Measurements from ENCODE around the gene RHBDD2. TPM values are rescaled to one million over a fixed set of nuclear protein-coding genes. Genes with fewer than 3 reads are reported as not detected.
"Not testable (repeated sequence)": the region's sequence is repeated elsewhere in the genome, so short reads cannot be mapped to it uniquely, and the experiment has no call there.

Gene RHBDD2
- total and polyA plus RNA-seq, 4 donors: 13.6 to 65.0 (median 37.3) TPM

DNA sequence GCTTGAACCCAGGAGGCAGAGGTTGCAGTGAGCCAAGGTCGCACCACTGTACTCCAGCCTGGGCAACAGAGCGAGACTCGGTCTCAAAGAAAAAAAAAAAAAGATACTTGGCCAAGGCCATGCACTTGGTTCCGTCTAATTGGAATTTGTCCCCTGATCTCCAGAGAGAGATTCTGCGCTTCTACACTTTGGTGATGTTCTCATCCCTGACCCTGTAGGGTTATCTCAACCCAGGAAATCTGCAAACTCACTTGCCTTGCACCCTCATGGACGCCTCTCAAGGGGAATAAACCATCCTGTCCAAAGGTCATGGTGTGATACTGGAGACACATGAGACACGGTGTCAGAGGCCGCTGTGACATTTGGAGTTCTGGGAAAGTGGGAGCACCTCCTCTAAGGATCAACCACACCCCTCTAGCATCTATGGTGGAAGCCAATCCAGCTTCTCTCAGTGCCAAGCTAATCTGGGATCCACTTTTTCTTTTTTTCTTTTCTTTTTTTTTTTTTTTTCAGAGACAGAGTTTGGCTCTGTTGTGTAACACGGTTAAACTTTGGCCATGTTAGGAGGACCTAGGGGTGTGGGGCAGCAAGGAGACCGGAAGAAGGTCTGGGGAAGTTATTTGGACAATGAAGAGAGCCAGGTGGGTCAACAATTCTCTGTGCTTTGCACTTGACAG lies 28.3 kb downstream of the RHBDD2 start:
- TF ChIP-seq JUND (IDR thresholded peaks at IDR 0.05) (peak; percentile 73 to 91), YY1 (IDR thresholded peaks at IDR 0.05) (peak; percentile 83), ZBTB33 (IDR thresholded peaks at IDR 0.05) (peak; percentile 86), HNF4A (conservative IDR thresholded peaks at IDR 0.05) (peak; percentile 94), ATF3 (IDR thresholded peaks at IDR 0.05) (no peak), REST (IDR thresholded peaks at IDR 0.05) (peak; percentile 60), HNF4G (IDR thresholded peaks at IDR 0.05) (peak; percentile 69), GABPA (IDR thresholded peaks at IDR 0.05 in 1 of 2, conservative IDR thresholded peaks at IDR 0.05 in 1 of 2) (peak; percentile 48 to 73), TAF1 (conservative IDR thresholded peaks at IDR 0.05) (no peak), SP1 (IDR thresholded peaks at IDR 0.05) (peak; percentile 96), FOXA1 (IDR thresholded peaks at IDR 0.05) (no peak), NR2F2 (IDR thresholded peaks at IDR 0.05) (peak; percentile 76), RAD21 (IDR thresholded peaks at IDR 0.05) (peak; percentile 38 to 51), RXRA (IDR thresholded peaks at IDR 0.05) (peak; percentile 95 to 96), EGR1 (IDR thresholded peaks at IDR 0.05; ENCODE audit: low read depth in 2 of 2) (peak; percentile 45 to 47), FOXA2 (IDR thresholded peaks at IDR 0.05) (peak; percentile 16)
- TF ChIP-seq, protein P1, sequence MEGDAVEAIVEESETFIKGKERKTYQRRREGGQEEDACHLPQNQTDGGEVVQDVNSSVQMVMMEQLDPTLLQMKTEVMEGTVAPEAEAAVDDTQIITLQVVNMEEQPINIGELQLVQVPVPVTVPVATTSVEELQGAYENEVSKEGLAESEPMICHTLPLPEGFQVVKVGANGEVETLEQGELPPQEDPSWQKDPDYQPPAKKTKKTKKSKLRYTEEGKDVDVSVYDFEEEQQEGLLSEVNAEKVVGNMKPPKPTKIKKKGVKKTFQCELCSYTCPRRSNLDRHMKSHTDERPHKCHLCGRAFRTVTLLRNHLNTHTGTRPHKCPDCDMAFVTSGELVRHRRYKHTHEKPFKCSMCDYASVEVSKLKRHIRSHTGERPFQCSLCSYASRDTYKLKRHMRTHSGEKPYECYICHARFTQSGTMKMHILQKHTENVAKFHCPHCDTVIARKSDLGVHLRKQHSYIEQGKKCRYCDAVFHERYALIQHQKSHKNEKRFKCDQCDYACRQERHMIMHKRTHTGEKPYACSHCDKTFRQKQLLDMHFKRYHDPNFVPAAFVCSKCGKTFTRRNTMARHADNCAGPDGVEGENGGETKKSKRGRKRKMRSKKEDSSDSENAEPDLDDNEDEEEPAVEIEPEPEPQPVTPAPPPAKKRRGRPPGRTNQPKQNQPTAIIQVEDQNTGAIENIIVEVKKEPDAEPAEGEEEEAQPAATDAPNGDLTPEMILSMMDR (IDR thresholded peaks at IDR 0.05; ENCODE audit: low read depth, low read length, missing input control): no peak
- TF ChIP-seq, protein P2, sequence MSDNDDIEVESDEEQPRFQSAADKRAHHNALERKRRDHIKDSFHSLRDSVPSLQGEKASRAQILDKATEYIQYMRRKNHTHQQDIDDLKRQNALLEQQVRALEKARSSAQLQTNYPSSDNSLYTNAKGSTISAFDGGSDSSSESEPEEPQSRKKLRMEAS (IDR thresholded peaks at IDR 0.05): peak; percentile 77
- Histone ChIP-seq H3K9me3 (ENCODE audit: control insufficient read depth in 4 of 4, low read length in 3 of 4) (no peaks in the 10 kb centered on the region), H3K27ac (ENCODE audit: low read depth in 1 of 2, low read length in 2 of 2) (peak overlapping the region; percentile 70 to 88), H3K9ac (ENCODE audit: low read depth in 1 of 2, low read length in 2 of 2) (peak overlapping the region in 1 of 2 donors; percentile 31), H3K4me3 (ENCODE audit: low read depth in 1 of 3, low read length in 3 of 3) (no peak overlapping the region), H3K36me3 (ENCODE audit: control insufficient read depth in 4 of 4, insufficient read depth in 3 of 4, low read depth in 1 of 4, low read length in 3 of 4) (no peaks in the 10 kb centered on the region), H3K27me3 (ENCODE audit: control insufficient read depth in 4 of 4, insufficient read depth in 4 of 4, low read length in 3 of 4) (no peaks in the 10 kb centered on the region), H3K4me1 (ENCODE audit: control insufficient read depth in 4 of 4, insufficient read depth in 4 of 4, low read length in 3 of 4) (peaks cover 8 to 27% (median 16%) of the 10 kb centered on the region in 4 donors)
- 28% methylated on average over 10 of the region's 10 CpGs for WGBS
- DNase-seq (ENCODE audit: low spot score): peak; percentile 40

DNA sequence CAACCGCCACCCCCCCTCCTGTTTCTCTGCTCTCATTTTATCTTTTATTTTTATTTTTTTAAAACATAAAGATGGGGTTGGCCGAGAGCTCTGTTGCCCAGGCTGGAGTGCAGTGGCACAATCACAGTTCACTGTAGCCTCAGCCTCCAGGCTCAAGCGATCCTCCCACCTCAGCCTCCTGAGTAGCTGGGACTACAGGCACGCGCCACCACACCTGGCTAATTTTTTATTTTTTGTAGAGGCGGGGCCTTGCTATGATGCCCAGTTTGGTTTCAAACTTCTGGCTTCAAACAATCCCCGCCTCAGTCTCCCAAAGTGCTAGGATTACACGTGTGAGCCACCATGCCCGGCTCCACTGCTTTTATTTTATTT lies 28.8 kb downstream of the RHBDD2 start:
- not testable (repeated sequence) for DNase-seq (ENCODE audit: low spot score); H3K9ac ChIP-seq (ENCODE audit: low read depth in 1 of 2, low read length in 2 of 2); H3K27me3 ChIP-seq (ENCODE audit: control insufficient read depth in 4 of 4, insufficient read depth in 4 of 4, low read length in 3 of 4); H3K36me3 ChIP-seq (ENCODE audit: control insufficient read depth in 4 of 4, insufficient read depth in 3 of 4, low read depth in 1 of 4, low read length in 3 of 4); H3K9me3 ChIP-seq (ENCODE audit: control insufficient read depth in 4 of 4, low read length in 3 of 4); H3K4me3 ChIP-seq (ENCODE audit: low read depth in 1 of 3, low read length in 3 of 3)
- Histone ChIP-seq H3K4me1 (ENCODE audit: control insufficient read depth in 4 of 4, insufficient read depth in 4 of 4, low read length in 3 of 4) (peaks cover 8 to 27% (median 16%) of the 10 kb centered on the region in 4 donors), H3K27ac (ENCODE audit: low read depth in 1 of 2, low read length in 2 of 2) (peak overlapping the region; percentile 70 to 88)
- WGBS: 72% methylated on average over 9 of the region's 9 CpGs

All from liver (tissue), 9 donors.